H9 (cell line): ENCODE measurements around the gene PTGFRN. TPM values are rescaled to one million over a fixed set of nuclear protein-coding genes. Genes with fewer than 3 reads are reported as not detected.

Source experiments
- DNase-seq: peaks from one replicate; pipeline ENCODE4 v3.0.0-alpha.2; 2017
- H2AFZ ChIP-seq: one replicate; pipeline ENCODE4 v1.6.1; 2013; ENCODE audit warnings: mild to moderate bottlenecking, low read length, control low read depth, moderate library complexity
- H2AK5ac ChIP-seq: 2 replicates; pipeline ENCODE4 v1.6.1; 2013; ENCODE audit warnings: low read length, control low read depth, mixed read lengths; ENCODE audit not compliant: insufficient read length
- H2BK120ac ChIP-seq: one replicate; pipeline ENCODE4 v1.6.1; 2013; ENCODE audit warnings: low read depth, mild to moderate bottlenecking, low read length, control low read depth, inconsistent platforms; ENCODE audit not compliant: poor library complexity, severe bottlenecking
- H2BK12ac ChIP-seq: 2 replicates; pipeline ENCODE4 v1.6.1; 2013; ENCODE audit warnings: low read length, control low read depth, mixed read lengths, low read depth; ENCODE audit not compliant: insufficient read length
- H2BK15ac ChIP-seq: 2 replicates; pipeline ENCODE4 v1.6.1; 2013; ENCODE audit warnings: low read depth, low read length, control low read depth
- H2BK20ac ChIP-seq: one replicate; pipeline ENCODE4 v1.6.1; 2013; ENCODE audit warnings: low read depth, mild to moderate bottlenecking, low read length, control low read depth, inconsistent platforms; ENCODE audit not compliant: poor library complexity, severe bottlenecking
- H2BK5ac ChIP-seq: 2 replicates; pipeline ENCODE4 v1.6.1; 2013; ENCODE audit warnings: low read length, control low read depth, mixed read lengths; ENCODE audit not compliant: insufficient read length
- H3K14ac ChIP-seq: 2 replicates; pipeline ENCODE4 v1.6.1; 2013; ENCODE audit warnings: low read length, control low read depth; ENCODE audit not compliant: insufficient read depth
- H3K18ac ChIP-seq: 2 replicates; pipeline ENCODE4 v1.6.1; 2013; ENCODE audit warnings: low read depth, mild to moderate bottlenecking, mixed read lengths, low read length, control low read depth; ENCODE audit not compliant: insufficient read length
- H3K23ac ChIP-seq: 2 replicates; pipeline ENCODE4 v1.6.1; 2013; ENCODE audit warnings: low read length, control low read depth, mixed read lengths, low read depth; ENCODE audit not compliant: insufficient read length
- H3K23me2 ChIP-seq: 2 replicates; pipeline ENCODE4 v1.6.1; 2013; ENCODE audit warnings: low read depth, mild to moderate bottlenecking, mixed read lengths, low read length, control low read depth; ENCODE audit not compliant: insufficient read length, poor library complexity, severe bottlenecking
- H3K27ac ChIP-seq: 2 replicates; pipeline ENCODE4 v1.5.1; 2013; ENCODE audit warnings: low read length, control low read depth, mixed read lengths, low read depth; ENCODE audit not compliant: insufficient read length
- H3K27me3 ChIP-seq: 2 replicates; pipeline ENCODE4 v1.6.1; 2013; ENCODE audit warnings: low read length, control low read depth, inconsistent platforms; ENCODE audit not compliant: insufficient read depth
- H3K4ac ChIP-seq: 2 replicates; pipeline ENCODE4 v1.6.1; 2013; ENCODE audit warnings: low read depth, mild to moderate bottlenecking, control low read depth, inconsistent platforms, low read length, moderate library complexity
- H3K4me1 ChIP-seq: 2 replicates; pipeline ENCODE4 v1.6.1; 2013; ENCODE audit warnings: low read length, control low read depth, inconsistent platforms; ENCODE audit not compliant: insufficient read depth
- H3K4me2 ChIP-seq: 2 replicates; pipeline ENCODE4 v1.6.1; 2013; ENCODE audit warnings: low read length, control low read depth, mixed read lengths; ENCODE audit not compliant: insufficient read length, insufficient read depth
- H3K56ac ChIP-seq: 2 replicates; pipeline ENCODE4 v1.6.1; 2013; ENCODE audit warnings: low read depth, mild to moderate bottlenecking, mixed read lengths, low read length, control low read depth; ENCODE audit not compliant: insufficient read length
- H3K79me1 ChIP-seq: 2 replicates; pipeline ENCODE4 v1.6.1; 2013; ENCODE audit warnings: low read depth, mild to moderate bottlenecking, moderate library complexity, low read length, control low read depth, inconsistent platforms; ENCODE audit not compliant: insufficient read depth, poor library complexity, severe bottlenecking
- H3K79me2 ChIP-seq: 2 replicates; pipeline ENCODE4 v1.6.1; 2013; ENCODE audit warnings: low read length, control low read depth, inconsistent platforms; ENCODE audit not compliant: insufficient read depth
- H3K9ac ChIP-seq: 2 replicates; pipeline ENCODE4 v1.6.1; 2013; ENCODE audit warnings: low read length, control low read depth, mixed read lengths; ENCODE audit not compliant: insufficient read length; ENCODE audit errors: extremely low read depth
- H3K9me3 ChIP-seq: one replicate; pipeline ENCODE4 v1.6.1; 2013; ENCODE audit warnings: low read depth, low read length, inconsistent platforms; ENCODE audit not compliant: control insufficient read depth
- H3T11ph ChIP-seq: one replicate; pipeline ENCODE4 v1.6.1; 2013; ENCODE audit warnings: mild to moderate bottlenecking, low read length, control low read depth, inconsistent platforms
- H4K20me1 ChIP-seq: one replicate; pipeline ENCODE4 v1.6.1; 2013; ENCODE audit not compliant: control insufficient read depth, insufficient read length, insufficient read depth
- H4K5ac ChIP-seq: 2 replicates; pipeline ENCODE4 v1.6.1; 2013; ENCODE audit warnings: low read depth, mild to moderate bottlenecking, mixed read lengths, low read length, control low read depth; ENCODE audit not compliant: insufficient read length
- H4K8ac ChIP-seq: replicated peaks from 2 replicates; pipeline ENCODE4 v1.6.1; 2013; ENCODE audit warnings: low read length, control low read depth, mixed read lengths, low read depth; ENCODE audit not compliant: insufficient read length
- H4K91ac ChIP-seq: 2 replicates; pipeline ENCODE4 v1.6.1; 2013; ENCODE audit warnings: low read depth, mild to moderate bottlenecking, moderate library complexity, mixed read lengths, low read length, control low read depth; ENCODE audit not compliant: insufficient read length
- H3K27ac Mint-ChIP-seq, 3 experiments: 2 replicates in 2 of 3; 3 replicates in 1 of 3; pipeline ENCODE4 v1.8.0; 2020 to 2021; ENCODE audit warnings: mixed read lengths in 3 of 3, mild to moderate bottlenecking in 1 of 3, moderate library complexity in 1 of 3
- H3K27me3 Mint-ChIP-seq: 2 replicates; pipeline ENCODE4 v1.8.0; 2021; ENCODE audit warnings: low read depth, mild to moderate bottlenecking, moderate library complexity, mixed read lengths
- H3K36me3 Mint-ChIP-seq, 3 experiments: 2 replicates in 2 of 3; 3 replicates in 1 of 3; pipeline ENCODE4 v1.8.0; 2020 to 2021; ENCODE audit warnings: low read depth in 3 of 3, mixed read lengths in 3 of 3; ENCODE audit not compliant: insufficient read depth in 1 of 3
- H3K4me1 Mint-ChIP-seq, 2 experiments: 2 replicates each; pipeline ENCODE4 v1.8.0; 2020; ENCODE audit warnings: mixed read lengths in 2 of 2
- H3K4me3 Mint-ChIP-seq, 2 experiments: 2 replicates in 1 of 2; 3 replicates in 1 of 2; pipeline ENCODE4 v1.8.0; 2020 to 2021; ENCODE audit warnings: mild to moderate bottlenecking in 2 of 2, mixed read lengths in 2 of 2, moderate library complexity in 1 of 2
- H3K9me3 Mint-ChIP-seq, 2 experiments: 2 replicates in 1 of 2; 3 replicates in 1 of 2; pipeline ENCODE4 v1.8.0; 2020; ENCODE audit warnings: mild to moderate bottlenecking in 2 of 2, mixed read lengths in 2 of 2, moderate library complexity in 1 of 2
- WGBS: extraction: QIAGEN DNeasy Blood & Tissue Kit; methylation state at CpG from one replicate; pipeline ENCODE4 v1.1.7; 2013; ENCODE audit warnings: missing lambda C conversion rate, low lambda C conversion rate, mixed read lengths; ENCODE audit not compliant: insufficient read length; ENCODE audit errors: extremely low coverage; 5-methylcytosine and 5-hydroxymethylcytosine counted together
- total RNA-seq: library from RNA; stranded (reverse); gene quantifications from 2 replicates; pipeline ENCODE4 v1.2.1, GENCODE V29; 2021
- TF ChIP-seq, protein P1 (sequence below): fragments of 200-600 bp; sonication (generic); conservative IDR thresholded peaks from 3 replicates; pipeline ENCODE4 v1.8.0; 2021; ENCODE audit warnings: antibody characterized with exemption, mild to moderate bottlenecking

The PTGFRN gene
- total RNA-seq, 1 experiment from 2014 or later: 26.3 TPM

DNA sequence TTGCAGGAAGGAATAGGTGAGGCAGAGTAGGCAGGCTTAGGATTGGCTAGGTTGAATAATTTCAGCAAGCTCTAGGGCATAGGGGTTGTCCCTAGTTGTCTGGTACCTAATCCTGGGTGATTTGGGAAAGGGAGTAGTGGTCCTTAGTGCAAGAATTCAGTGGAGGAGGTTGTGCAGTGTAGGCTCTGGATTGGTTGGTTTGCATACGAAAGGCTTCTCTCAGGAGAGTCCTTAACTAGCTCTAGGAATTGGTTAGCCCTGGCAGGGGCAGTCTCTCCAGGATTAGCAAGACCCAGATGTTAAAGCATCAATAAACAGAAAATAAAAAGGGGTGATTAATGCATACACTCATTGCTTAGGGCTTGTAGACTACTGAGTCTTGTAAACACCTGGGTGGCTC, 82.2 kb downstream of the PTGFRN start:
- Histone ChIP-seq H3K23me2 (no peaks in the 10 kb centered on the region), H3K27ac (no peak overlapping the region), H4K8ac (no peak overlapping the region), H2BK5ac (no peak overlapping the region), H3K4ac (no peak overlapping the region), H3K23ac (no peak overlapping the region), H2BK12ac (no peak overlapping the region), H3K4me2 (no peak overlapping the region), H3K56ac (no peak overlapping the region), H3K79me2 (no peaks in the 10 kb centered on the region), H3K18ac (no peak overlapping the region), H3T11ph (no peak overlapping the region), H3K14ac (no peak overlapping the region), H2BK120ac (no peak overlapping the region), H2AK5ac (no peak overlapping the region), H3K27me3 (no peaks in the 10 kb centered on the region), H3K9ac (no peak overlapping the region), H3K4me1 (no peaks in the 10 kb centered on the region; the same call in 1 of the 2 replicates), H2BK15ac (no peak overlapping the region), H4K91ac (no peak overlapping the region), H2AFZ (no peak overlapping the region), H4K20me1 (no peaks in the 10 kb centered on the region), H4K5ac (no peak overlapping the region), H2BK20ac (no peak overlapping the region), H3K9me3 (no peaks in the 10 kb centered on the region), H3K79me1 (no peaks in the 10 kb centered on the region)
- Mint-ChIP-seq H3K27me3 (peaks cover 2% of the 10 kb centered on the region; the same call in 1 of the 2 replicates), H3K36me3 (peaks cover 15 to 40% (median 25%) of the 10 kb centered on the region in 3 experiments), H3K4me3 (no peak overlapping the region), H3K27ac (peak overlapping the region in 2 of 3 experiments; percentile 13 to 43; a peak in 2 of 7 replicates), H3K4me1 (peaks cover 14 to 27% of the 10 kb centered on the region in 2 experiments), H3K9me3 (no peaks in the 10 kb centered on the region)
- no peak for DNase-seq
- no CpG with 5 or more reads among the region's 1 CpG for WGBS
- TF ChIP-seq, protein P1, sequence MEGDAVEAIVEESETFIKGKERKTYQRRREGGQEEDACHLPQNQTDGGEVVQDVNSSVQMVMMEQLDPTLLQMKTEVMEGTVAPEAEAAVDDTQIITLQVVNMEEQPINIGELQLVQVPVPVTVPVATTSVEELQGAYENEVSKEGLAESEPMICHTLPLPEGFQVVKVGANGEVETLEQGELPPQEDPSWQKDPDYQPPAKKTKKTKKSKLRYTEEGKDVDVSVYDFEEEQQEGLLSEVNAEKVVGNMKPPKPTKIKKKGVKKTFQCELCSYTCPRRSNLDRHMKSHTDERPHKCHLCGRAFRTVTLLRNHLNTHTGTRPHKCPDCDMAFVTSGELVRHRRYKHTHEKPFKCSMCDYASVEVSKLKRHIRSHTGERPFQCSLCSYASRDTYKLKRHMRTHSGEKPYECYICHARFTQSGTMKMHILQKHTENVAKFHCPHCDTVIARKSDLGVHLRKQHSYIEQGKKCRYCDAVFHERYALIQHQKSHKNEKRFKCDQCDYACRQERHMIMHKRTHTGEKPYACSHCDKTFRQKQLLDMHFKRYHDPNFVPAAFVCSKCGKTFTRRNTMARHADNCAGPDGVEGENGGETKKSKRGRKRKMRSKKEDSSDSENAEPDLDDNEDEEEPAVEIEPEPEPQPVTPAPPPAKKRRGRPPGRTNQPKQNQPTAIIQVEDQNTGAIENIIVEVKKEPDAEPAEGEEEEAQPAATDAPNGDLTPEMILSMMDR: no peak
